GM15510 (cell line): Measurements from ENCODE around the gene RING1.

Experiments
- POLR2A ChIP-seq: IDR thresholded peaks from 3 replicates; pipeline ENCODE4 v1.6.1; 2011; ENCODE audit warnings: borderline replicate concordance; ENCODE audit not compliant: insufficient read length; ENCODE audit errors: extremely low read depth

Gene RING1

GRCh38 chr6:33208091-33208967 is at the start of gene RING1:
TSS of gene RING1 (plus strand) at chr6:33208500. CDS start at chr6:33208823, 323 bp downstream.
- peak; percentile 95 for TF ChIP-seq POLR2A

- TF ChIP-seq POLR2A = no peak
Observed at GRCh38 chr6:33160096-33160495, 48.2 kb upstream of the RING1 start.

- TF ChIP-seq POLR2A = no peak
Observed at GRCh38 chr6:33160728-33161344, 47.5 kb upstream of the RING1 start.

GRCh38 chr6:33161354-33162331 is 46.7 kb upstream of the RING1 start:
- no peak for TF ChIP-seq POLR2A

- TF ChIP-seq POLR2A = no peak
Observed at GRCh38 chr6:33163540-33163939, 44.8 kb upstream of the RING1 start.

GRCh38 chr6:33164176-33164575 is 44.1 kb upstream of the RING1 start:
- TF ChIP-seq POLR2A = no peak

GRCh38 chr6:33164665-33165373 is 43.5 kb upstream of the RING1 start:
- TF ChIP-seq POLR2A = no peak

- no peak for TF ChIP-seq POLR2A
Observed at GRCh38 chr6:33165581-33166258, 42.6 kb upstream of the RING1 start.

GRCh38 chr6:33166363-33166762 is 41.9 kb upstream of the RING1 start:
- TF ChIP-seq POLR2A = no peak

- TF ChIP-seq POLR2A = no peak
Observed at GRCh38 chr6:33166811-33167210, 41.5 kb upstream of the RING1 start.

- no peak for TF ChIP-seq POLR2A
Observed at GRCh38 chr6:33167374-33168283, 40.7 kb upstream of the RING1 start.

GRCh38 chr6:33168284-33168601 is 40.1 kb upstream of the RING1 start:
- TF ChIP-seq POLR2A = no peak

- no peak for TF ChIP-seq POLR2A
Observed at GRCh38 chr6:33168639-33169038, 39.7 kb upstream of the RING1 start.
